ENCODE measurements around the gene CSF3. TPM values are rescaled to one million over a fixed set of nuclear protein-coding genes. Genes with fewer than 3 reads are reported as not detected.
"Not testable (repeated sequence)": the region's sequence is repeated elsewhere in the genome, so short reads cannot be mapped to it uniquely, and the experiment has no call there.

The CSF3 gene
- total RNA-seq, 3 donors from 2014 or later (not counting 1 experiment from before 2014, with no cell fraction given) = not detected

DNA sequence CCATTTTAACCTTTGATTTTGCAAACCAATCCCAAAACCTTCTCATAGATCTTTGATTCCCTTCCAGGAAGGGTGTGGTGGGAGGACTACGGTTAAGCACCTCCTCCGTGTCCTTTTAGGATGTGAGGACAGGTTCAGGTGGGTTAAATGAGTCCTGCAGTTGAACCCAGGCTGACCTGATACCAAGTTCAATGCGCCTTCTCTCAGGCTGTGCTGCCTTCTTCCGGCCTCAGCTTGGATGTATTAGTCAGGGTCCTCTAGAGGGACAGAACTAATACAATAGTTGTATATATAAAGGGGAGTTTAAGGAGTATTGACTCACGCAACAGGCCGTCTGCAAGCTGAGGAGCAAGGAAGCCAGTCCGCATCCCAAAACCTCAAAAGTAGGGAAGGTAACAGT, 10.5 kb upstream of the CSF3 start:
- H3K9me3 Mint-ChIP-seq = no peaks in the 10 kb centered on the region

DNA sequence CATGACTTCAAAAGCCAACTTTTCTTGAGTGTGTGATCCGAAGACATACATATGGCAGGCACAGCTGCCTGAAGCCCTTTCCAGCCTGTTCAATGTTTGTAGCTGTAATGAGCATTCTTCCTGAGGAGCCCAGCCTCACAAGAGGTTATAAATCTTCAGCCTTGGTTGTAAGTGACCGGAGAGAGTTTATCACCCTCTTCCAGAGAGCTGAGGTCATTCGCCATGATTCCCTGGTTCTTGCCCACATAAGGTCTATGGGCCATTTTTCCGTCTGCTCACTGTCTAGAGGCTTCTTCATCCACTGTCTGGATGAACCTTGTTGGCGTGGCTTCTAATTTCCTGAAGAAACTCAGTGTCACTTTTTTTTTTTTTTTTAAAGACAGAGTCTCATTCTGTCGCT, 9.7 kb upstream of the CSF3 start:
- H3K9me3 Mint-ChIP-seq = no peaks in the 10 kb centered on the region
- no peak overlapping the region for H3K27ac Mint-ChIP-seq
- TF ChIP-seq, protein P1, sequence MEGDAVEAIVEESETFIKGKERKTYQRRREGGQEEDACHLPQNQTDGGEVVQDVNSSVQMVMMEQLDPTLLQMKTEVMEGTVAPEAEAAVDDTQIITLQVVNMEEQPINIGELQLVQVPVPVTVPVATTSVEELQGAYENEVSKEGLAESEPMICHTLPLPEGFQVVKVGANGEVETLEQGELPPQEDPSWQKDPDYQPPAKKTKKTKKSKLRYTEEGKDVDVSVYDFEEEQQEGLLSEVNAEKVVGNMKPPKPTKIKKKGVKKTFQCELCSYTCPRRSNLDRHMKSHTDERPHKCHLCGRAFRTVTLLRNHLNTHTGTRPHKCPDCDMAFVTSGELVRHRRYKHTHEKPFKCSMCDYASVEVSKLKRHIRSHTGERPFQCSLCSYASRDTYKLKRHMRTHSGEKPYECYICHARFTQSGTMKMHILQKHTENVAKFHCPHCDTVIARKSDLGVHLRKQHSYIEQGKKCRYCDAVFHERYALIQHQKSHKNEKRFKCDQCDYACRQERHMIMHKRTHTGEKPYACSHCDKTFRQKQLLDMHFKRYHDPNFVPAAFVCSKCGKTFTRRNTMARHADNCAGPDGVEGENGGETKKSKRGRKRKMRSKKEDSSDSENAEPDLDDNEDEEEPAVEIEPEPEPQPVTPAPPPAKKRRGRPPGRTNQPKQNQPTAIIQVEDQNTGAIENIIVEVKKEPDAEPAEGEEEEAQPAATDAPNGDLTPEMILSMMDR (IDR thresholded peaks at IDR 0.05) = no peak
- H3K4me1 ChIP-seq (ENCODE audit: control insufficient read depth, insufficient read depth, low read length) = no peaks in the 10 kb centered on the region
- no peak overlapping the region for H3K4me3 ChIP-seq (ENCODE audit: low read length)
- H3K9me3 ChIP-seq (ENCODE audit: control insufficient read depth, insufficient read depth, low read length) = no peaks in the 10 kb centered on the region
- H3K36me3 Mint-ChIP-seq = no peaks in the 10 kb centered on the region
- no peaks in the 10 kb centered on the region for H3K27me3 ChIP-seq (ENCODE audit: control insufficient read depth, insufficient read depth, low read length)
- no peaks in the 10 kb centered on the region for H3K27me3 Mint-ChIP-seq (ENCODE audit: low read depth in 2 of 2)
- no peak overlapping the region for H3K27ac ChIP-seq (ENCODE audit: low read length)
- no peak for DNase-seq
- no peak for ATAC-seq
- no peaks in the 10 kb centered on the region for H3K4me1 Mint-ChIP-seq
- WGBS (ENCODE audit: insufficient coverage) = 84% methylated on average over 5 of the region's 6 CpGs
- H3K36me3 ChIP-seq (ENCODE audit: control insufficient read depth, insufficient read depth, low read length) = no peaks in the 10 kb centered on the region
- intact Hi-C loops (cut with micrococcal nuclease) = no loop called here
- no peak overlapping the region for H3K4me3 Mint-ChIP-seq

More for the DNA sequence above, 10.5 kb upstream of the CSF3 start:
- DNase-seq (no peak), ATAC-seq (no peak)
- H3K9me3 ChIP-seq (ENCODE audit: control insufficient read depth, insufficient read depth, low read length) = no peaks in the 10 kb centered on the region
- no peaks in the 10 kb centered on the region for H3K36me3 ChIP-seq (ENCODE audit: control insufficient read depth, insufficient read depth, low read length)
- no peaks in the 10 kb centered on the region for H3K27me3 ChIP-seq (ENCODE audit: control insufficient read depth, insufficient read depth, low read length)
- Mint-ChIP-seq H3K27ac (no peak overlapping the region), H3K36me3 (no peaks in the 10 kb centered on the region), H3K4me1 (no peaks in the 10 kb centered on the region), H3K27me3 (ENCODE audit: low read depth in 2 of 2) (no peaks in the 10 kb centered on the region), H3K4me3 (no peak overlapping the region)
- H3K27ac ChIP-seq (ENCODE audit: low read length) = no peak overlapping the region
- TF ChIP-seq, protein P1 (IDR thresholded peaks at IDR 0.05) = no peak
- H3K4me3 ChIP-seq (ENCODE audit: low read length) = no peak overlapping the region
- WGBS (ENCODE audit: insufficient coverage) = 98% methylated on average over 7 of the region's 7 CpGs
- intact Hi-C loops (cut with micrococcal nuclease) = no loop called here
- H3K4me1 ChIP-seq (ENCODE audit: control insufficient read depth, insufficient read depth, low read length) = no peaks in the 10 kb centered on the region

DNA sequence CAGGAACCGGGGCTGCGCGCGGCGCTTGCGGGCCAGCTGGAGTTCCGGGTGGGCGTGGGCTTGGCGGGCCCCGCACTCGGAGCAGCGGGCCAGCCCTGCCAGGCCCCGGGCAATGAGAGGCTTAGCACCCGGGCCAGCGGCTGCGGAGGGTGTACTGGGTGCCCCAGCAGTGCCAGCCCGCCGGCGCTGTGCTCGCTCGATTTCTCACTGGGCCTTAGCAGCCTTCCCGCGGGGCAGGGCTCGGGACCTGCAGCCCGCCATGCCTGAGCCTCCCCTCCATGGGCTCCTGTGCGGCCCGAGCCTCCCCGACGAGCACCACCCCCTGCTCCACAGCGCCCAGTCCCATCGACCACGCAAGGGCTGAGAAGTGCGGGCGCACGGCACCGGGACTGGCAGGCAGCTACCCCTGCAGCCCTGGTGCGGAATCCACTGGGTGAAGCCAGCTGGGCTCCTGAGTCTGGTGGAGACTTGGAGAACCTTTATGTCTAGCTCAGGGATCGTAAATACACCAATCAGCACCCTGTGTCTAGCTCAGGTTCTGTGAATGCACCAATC, 4.2 kb upstream of the CSF3 start:
- H3K36me3 ChIP-seq (ENCODE audit: control insufficient read depth, insufficient read depth, low read length); H3K4me1 Mint-ChIP-seq; H3K27me3 Mint-ChIP-seq (ENCODE audit: low read depth in 2 of 2); H3K9me3 ChIP-seq (ENCODE audit: control insufficient read depth, insufficient read depth, low read length); DNase-seq; H3K27ac Mint-ChIP-seq; H3K4me3 Mint-ChIP-seq; H3K4me1 ChIP-seq (ENCODE audit: control insufficient read depth, insufficient read depth, low read length); H3K27ac ChIP-seq (ENCODE audit: low read length); H3K4me3 ChIP-seq (ENCODE audit: low read length); H3K36me3 Mint-ChIP-seq; intact Hi-C loops (cut with micrococcal nuclease); H3K9me3 Mint-ChIP-seq; H3K27me3 ChIP-seq (ENCODE audit: control insufficient read depth, insufficient read depth, low read length); ATAC-seq: not testable (repeated sequence)
- 98% methylated on average over 38 of the region's 38 CpGs for WGBS (ENCODE audit: insufficient coverage)

DNA sequence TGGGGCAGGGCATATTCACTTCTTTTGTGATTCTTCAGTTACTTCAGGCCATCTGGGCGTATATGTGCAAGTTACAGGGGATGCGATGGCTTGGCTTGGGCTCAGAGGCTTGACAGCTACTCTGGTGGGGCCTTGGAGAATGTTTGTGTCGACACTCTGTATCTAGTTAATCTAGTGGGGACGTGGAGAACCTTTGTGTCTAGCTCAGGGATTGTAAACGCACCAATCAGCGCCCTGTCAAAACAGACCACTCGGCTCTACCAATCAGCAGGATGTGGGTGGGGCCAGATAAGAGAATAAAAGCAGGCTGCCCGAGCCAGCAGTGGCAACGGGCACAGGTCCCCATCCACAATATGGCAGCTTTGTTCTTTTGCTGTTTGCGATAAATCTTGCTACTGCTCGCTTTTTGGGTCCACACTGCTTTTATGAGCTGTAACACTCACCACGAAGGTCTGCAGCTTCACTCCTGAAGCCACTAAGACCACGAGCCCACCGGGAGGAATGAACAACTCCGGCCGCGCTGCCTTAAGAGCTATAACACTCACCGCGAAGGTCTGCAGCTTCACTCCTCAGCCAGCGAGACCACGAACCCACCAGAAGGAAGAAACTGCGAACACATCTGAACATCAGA, 3.1 kb upstream of the CSF3 start:
- H3K27ac ChIP-seq (ENCODE audit: low read length); DNase-seq; H3K27me3 ChIP-seq (ENCODE audit: control insufficient read depth, insufficient read depth, low read length); H3K4me3 ChIP-seq (ENCODE audit: low read length); H3K27ac Mint-ChIP-seq; H3K4me1 Mint-ChIP-seq; H3K9me3 Mint-ChIP-seq; H3K4me1 ChIP-seq (ENCODE audit: control insufficient read depth, insufficient read depth, low read length); H3K36me3 ChIP-seq (ENCODE audit: control insufficient read depth, insufficient read depth, low read length); intact Hi-C loops (cut with micrococcal nuclease); H3K4me3 Mint-ChIP-seq; ATAC-seq; H3K36me3 Mint-ChIP-seq; H3K9me3 ChIP-seq (ENCODE audit: control insufficient read depth, insufficient read depth, low read length); H3K27me3 Mint-ChIP-seq (ENCODE audit: low read depth in 2 of 2): not testable (repeated sequence)
- WGBS (ENCODE audit: insufficient coverage) = 42% methylated on average over 19 of the region's 22 CpGs

Measured in natural killer cell (primary cell).